ENCODE results near the gene SH3BGR. TPM values are rescaled to one million over a fixed set of nuclear protein-coding genes. Genes with fewer than 3 reads are reported as not detected.
A peak's percentile ranks its signal among the peaks of the same experiment; 100 is the strongest.

SH3BGR gene
- polyA plus RNA-seq, 5 donors, result 0.77 to 5.3 (median 3.4) TPM

DNA sequence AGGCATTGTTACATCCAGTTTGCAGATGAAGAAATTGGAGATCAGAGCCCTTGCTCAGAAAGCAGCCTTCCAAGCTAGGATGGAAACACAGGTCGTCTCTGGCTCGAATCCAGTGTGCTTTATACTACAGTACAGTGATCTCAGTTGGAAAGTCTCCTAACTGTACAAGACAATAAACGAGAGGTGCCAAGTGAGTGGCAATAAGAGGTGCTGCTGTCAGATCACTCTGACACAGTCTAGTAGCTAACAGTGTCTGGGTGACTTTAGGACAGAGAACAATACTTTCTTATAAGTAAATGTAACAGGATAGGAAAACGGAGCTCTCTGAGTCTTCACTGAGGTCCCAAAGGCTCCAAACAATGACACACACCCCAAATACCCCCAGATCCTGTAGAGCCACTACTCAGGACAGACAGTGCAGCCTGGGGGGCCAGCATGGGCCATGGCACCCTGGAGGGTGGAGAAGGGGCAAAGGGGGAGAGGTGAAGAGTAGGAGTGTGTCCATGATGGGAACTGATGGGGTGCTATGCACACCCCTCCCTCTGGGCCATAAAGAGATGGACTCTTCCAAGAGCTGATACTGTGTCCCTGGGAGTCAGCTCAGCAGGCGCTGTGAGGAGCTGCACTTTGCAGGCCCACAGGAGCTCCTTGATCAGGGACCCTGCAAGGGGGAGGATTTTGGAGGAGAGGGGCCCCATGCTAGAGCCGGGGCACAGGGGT, 3.3 kb downstream of the SH3BGR start:
- no peak for DNase-seq

- DNase-seq, result no peak
Measured at GRCh38 chr21:39456665-39457064, 4.9 kb downstream of the SH3BGR start.

DNA sequence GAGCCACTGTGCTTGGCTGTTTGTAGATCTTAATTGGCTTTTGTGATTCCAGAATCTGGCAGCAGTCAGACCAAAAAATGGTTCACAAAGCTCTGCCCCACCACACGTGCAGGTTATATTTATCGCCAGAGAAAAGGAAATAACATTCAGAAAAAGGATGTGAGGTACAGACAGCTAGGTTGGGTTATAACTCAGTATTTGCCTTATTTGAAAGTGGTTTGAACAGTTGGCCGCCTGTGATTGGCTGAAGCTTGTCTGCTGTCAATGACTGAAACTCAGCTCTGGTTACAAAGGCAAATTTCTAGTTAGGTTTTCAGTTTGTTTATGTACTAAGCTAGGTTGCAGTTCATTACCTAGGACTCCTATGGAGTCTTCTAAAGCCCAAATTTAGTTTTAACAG, 9.6 kb downstream of the SH3BGR start:
- no peak for DNase-seq

GRCh38 chr21:39463308-39463707, 11.5 kb downstream of the SH3BGR start:
- no peak for DNase-seq

- DNase-seq, result no peak
Measured at GRCh38 chr21:39466584-39466983, 14.8 kb downstream of the SH3BGR start.

DNA sequence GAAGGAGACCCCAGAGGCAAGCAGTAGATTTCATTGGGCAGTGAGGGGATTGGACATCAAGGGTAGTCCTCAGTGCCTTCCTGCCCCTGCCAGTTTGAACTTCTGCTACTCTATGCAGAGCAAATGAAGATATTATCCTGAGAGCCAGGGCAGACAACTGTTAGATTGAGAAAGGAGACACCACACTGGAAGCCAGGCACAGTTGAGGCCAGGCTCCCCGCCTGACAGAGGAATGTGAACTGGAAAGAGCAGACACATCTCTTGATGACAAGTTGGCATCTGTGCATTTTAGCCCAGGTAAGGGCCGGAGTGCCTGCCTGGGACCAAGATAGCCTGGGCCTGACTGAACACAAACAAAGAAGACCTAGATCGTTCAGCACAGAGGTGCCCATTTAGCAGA, 16.0 kb downstream of the SH3BGR start:
- DNase-seq, result no peak

GRCh38 chr21:39468559-39468958, 16.8 kb downstream of the SH3BGR start:
- no peak for DNase-seq

DNA sequence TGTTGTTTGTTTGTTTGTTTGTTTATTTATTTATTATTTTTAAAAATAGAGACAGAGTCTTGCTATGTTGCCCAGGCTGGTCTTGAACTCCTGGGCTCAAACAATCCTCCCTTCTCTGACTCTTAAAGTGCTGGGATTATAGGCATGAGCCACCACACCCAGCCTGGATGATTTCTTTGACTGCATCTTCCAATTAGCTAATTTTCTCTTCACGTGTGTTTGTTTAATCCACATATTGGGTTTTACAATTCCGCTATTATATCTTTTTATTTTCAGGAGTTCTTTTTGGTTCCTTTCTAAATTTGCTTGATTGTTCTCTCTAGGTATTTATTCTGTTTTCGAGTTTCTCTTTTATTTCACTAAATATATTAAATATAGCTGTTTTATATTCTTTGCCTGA, 19.8 kb downstream of the SH3BGR start:
- DNase-seq, result no peak

DNA sequence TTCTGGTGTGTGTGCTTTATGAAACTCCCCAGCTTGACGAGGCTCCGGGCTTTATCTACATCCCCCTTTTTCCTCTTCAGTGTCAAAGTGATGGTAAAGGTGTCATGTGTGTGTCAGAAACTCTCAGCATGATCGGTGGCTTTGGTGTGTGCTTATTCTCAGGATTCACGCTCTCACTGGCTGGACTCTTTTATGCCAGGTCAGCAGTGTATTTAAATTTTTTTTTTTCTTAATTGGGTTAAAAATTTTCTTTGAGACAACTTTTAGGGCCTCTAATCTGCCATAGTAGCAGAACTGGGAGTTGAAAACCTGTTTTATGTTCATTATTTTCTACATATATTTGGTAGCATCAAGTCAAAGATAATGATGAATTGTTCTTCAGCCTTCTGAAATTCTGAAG, 21.0 kb downstream of the SH3BGR start:
- no peak for DNase-seq

DNA sequence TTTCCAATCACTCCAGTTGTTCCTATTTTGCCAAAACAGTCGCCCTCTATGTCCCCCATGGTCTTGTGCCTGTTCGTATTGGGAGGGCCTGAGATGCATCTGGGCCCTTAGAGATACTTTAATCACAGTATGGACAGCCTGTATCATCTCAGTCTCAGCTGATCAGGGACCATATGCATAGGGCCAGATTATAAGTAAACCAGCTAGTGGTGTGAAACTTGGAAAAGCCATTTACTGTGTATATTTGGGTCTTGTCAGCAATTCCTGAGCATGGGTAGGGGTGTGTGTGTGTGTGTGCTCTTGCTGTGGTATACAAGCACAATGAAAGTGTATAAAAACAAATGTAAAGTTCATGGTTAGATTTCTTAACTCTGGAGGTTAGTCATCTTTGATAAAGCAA, 22.8 kb downstream of the SH3BGR start:
- peak; percentile 37 to 39 for DNase-seq

DNA sequence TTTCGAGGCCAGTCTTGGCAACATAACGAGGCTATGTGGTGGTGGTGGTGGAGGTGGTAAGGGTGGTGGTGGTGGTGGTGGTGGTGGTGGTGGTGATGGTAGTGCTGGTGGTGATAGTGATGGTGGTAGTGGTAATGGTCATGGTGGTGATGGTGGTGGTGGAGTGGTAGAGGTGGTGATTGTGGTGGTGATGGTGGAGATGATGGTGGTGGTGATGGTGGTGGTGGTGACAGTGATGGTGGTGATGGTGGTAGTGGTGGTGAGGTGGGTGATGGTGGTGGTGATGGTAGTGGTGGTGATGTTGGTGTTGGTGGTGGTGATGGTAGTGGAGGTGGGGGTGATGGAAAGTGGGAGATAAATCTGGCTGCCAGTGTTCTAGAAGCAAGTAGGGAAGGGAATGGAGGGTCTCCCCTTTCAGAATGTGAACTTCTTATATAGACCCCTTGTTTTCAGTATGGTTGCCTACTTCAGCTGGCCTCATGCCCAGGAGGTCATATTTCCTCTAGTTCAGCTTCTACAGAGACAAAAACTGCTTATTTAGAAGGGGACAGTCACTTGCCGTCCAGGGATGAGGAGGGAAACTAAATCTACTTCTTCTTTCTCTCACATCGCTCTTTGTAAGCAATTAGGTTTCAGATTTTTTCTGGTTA, 27.5 kb downstream of the SH3BGR start:
- no peak for DNase-seq

DNA sequence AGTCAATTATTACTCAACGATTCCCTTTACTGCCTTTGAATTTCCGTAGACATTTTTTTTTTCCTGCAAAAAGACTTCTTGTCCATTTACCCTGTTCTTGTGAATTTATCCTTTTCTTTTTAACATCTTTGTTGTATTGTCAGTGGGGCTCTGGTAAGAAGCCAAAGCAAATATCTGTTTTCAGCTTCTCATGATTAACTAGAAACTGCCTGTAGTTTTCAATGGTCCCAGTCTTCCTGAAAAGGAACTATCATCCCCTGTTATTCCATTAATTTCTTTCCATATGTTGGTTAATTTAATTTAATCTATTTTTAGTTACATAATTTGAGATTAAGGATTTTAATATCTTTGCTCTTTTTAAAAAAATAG, 28.0 kb downstream of the SH3BGR start:
- DNase-seq, result no peak

GRCh38 chr21:39480271-39480670, 28.5 kb downstream of the SH3BGR start:
- DNase-seq, result no peak

- no peak for DNase-seq
Measured at GRCh38 chr21:39481886-39482285, 30.1 kb downstream of the SH3BGR start.

DNA sequence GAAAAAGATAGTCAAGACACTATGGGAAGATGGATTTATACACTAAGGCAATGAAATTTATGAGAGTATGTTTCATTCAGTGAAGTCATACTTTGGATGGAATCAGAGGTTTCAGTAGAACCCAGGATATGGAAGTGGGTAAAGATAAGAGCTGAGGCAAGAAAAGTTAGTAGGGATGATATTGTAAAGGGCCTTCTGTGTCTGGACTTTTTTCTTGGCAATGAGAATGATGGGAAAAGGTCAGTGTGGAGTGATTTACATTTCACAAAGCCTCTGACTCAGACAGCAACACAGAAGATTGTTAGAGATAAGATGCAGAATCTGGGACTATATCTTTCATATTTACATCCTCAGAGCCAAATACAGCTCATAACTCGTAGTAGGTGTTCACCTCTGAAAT, 32.1 kb downstream of the SH3BGR start:
- DNase-seq, result no peak

- DNase-seq, result no peak
Measured at GRCh38 chr21:39484711-39485276, 33.0 kb downstream of the SH3BGR start.

DNA sequence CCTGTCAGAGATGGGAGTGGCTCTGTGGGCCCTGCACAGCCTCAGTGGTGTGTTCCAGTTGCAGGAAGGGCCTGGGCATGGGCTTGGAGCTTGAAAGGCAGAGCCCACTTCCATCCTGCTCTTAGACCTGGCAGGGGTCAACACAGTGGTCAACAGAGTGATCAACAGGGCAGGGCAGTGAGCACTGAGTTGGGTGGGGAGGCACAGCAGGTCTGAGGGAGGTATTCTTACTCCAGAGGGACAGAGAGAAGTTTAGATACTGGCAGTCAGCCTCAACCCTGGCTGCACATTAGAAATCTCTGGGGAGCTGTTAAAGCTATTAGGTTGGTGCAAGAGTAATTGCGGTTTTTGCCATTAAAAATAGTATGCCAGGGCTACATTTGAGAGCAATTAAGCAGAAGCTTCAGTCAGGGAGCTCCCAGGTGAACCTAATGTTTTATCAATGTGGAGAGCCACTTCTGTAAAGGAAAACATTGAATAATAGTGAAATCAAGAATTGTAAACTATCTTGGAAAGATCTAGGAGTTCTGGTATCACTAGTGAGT, 37.7 kb downstream of the SH3BGR start:
- DNase-seq, result no peak

GRCh38 chr21:39499156-39499555, 47.4 kb downstream of the SH3BGR start:
- no peak for DNase-seq

DNA sequence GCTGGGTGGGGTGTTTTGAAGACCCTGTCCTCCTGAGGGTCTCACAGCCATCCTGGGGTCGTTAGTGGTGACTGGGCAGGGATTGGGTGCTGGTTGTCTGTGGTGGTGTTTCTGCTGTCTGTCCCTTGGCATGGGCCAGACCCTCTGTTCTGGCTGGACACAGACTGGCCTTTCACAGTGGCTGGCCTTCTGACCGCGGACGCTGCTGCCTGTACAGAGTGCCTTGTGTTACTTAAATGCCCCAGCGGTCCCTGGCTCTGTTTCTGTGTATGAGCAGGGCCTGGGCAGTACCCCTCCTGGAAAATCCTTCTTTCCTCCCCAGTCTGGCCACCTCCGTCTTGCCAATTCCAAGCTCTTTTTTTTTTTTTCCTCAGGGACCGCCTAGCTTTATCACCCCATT, 50.9 kb downstream of the SH3BGR start:
- no peak for DNase-seq

GRCh38 chr21:39503123-39503762, 51.5 kb downstream of the SH3BGR start:
- no peak for DNase-seq

- DNase-seq, result no peak
Measured at GRCh38 chr21:39504230-39504629, 52.5 kb downstream of the SH3BGR start.

GRCh38 chr21:39510240-39510639, 58.5 kb downstream of the SH3BGR start:
- no peak for DNase-seq

DNA sequence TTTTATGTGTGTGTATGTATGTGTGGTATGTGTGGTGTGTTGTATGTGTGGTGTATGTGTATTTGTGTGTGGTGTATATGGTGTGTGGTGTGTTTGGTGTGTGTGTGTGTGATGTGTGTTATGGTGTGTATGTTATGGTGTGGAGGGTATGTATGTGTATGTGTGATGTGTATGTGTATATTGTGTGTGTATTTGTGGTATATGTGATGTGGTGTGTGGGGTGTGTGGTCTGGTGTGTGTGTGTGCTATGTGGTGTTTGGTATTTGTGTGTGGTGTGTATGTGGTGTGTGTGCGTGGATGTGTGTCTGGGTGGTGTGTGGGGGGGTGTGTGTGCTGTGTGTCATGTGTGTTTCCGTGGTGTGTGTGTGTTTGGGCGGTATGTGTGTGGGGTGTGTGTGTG, 59.3 kb downstream of the SH3BGR start:
- DNase-seq, result no peak

All from right lung (tissue), 5 donors.